K562 (cell line): Measurements from ENCODE around the gene SIRPB2. TPM values are rescaled to one million over a fixed set of nuclear protein-coding genes. Genes with fewer than 3 reads are reported as not detected.

Experiments used
- ARID1B ChIP-seq: fragments of 450-650 bp; IDR thresholded peaks from 2 replicates; pipeline ENCODE4 v1.6.1; 2016; ENCODE audit warnings: antibody characterized with exemption, mild to moderate bottlenecking, inconsistent platforms
- CBX3 ChIP-seq, 2 experiments: IDR thresholded peaks; 1 replicate in 1 of 2; 2 replicates in 1 of 2; pipeline ENCODE4 v1.6.1; 2012; ENCODE audit warnings: inconsistent platforms in 2 of 2, low read length in 2 of 2, borderline replicate concordance in 1 of 2, control low read depth in 1 of 2
- CREB1 ChIP-seq, 2 experiments: sonication (generic) in 1 of 2; formaldehyde crosslinking in 1 of 2; IDR thresholded peaks; 2 replicates each; pipeline versions ENCODE4 v1.6.1 to v1.8.0; 2012 to 2022; ENCODE audit warnings: inconsistent platforms in 1 of 2, mild to moderate bottlenecking in 1 of 2, missing genetic modification reagents in 1 of 2, moderate library complexity in 1 of 2
- CSDE1 ChIP-seq, 2 experiments: fragments of 450-650 bp; IDR thresholded peaks; 2 replicates each; pipeline ENCODE4 v1.6.1; 2016; ENCODE audit warnings: mild to moderate bottlenecking in 1 of 2
- CXXC5 ChIP-seq: fragments of 250-450 bp; sonication (Bioruptor Pico); IDR thresholded peaks from 2 replicates; pipeline ENCODE4 v1.8.0; 2022; ENCODE audit warnings: inconsistent platforms, mild to moderate bottlenecking, moderate library complexity
- ELF1 ChIP-seq: fragments of 200-800 bp; sonication (Bioruptor generic); IDR thresholded peaks from 2 replicates; pipeline ENCODE4 v1.6.1; 2016; ENCODE audit warnings: missing genetic modification characterization, missing compliant biosample characterization
- ETV5 ChIP-seq: sonication (generic); formaldehyde crosslinking; IDR thresholded peaks from 2 replicates; pipeline ENCODE4 v1.4.0; 2020; ENCODE audit warnings: low read depth, mild to moderate bottlenecking, missing genetic modification reagents
- GATA2 ChIP-seq: sonication (generic); formaldehyde crosslinking; IDR thresholded peaks from 2 replicates; pipeline ENCODE4 v1.4.0; 2020; ENCODE audit warnings: mild to moderate bottlenecking, missing genetic modification reagents
- HEY1 ChIP-seq: fragments of 250-450 bp; sonication (Bioruptor Pico); IDR thresholded peaks from 2 replicates; pipeline ENCODE4 v1.5.0; 2020; ENCODE audit warnings: mild to moderate bottlenecking, moderate library complexity, borderline replicate concordance
- JUN ChIP-seq, 2 experiments: sonication (generic) in 1 of 2; formaldehyde crosslinking in 1 of 2; IDR thresholded peaks; 2 replicates each; pipeline versions ENCODE4 v1.6.1 to v1.8.0; 2012 to 2022; ENCODE audit warnings: borderline replicate concordance in 2 of 2, mild to moderate bottlenecking in 2 of 2, improper control_type of control experiment in 1 of 2, low read depth in 1 of 2, low read length in 1 of 2, missing genetic modification reagents in 1 of 2
- L3MBTL2 ChIP-seq: fragments of 450-650 bp; IDR thresholded peaks from 2 replicates; pipeline ENCODE4 v1.6.1; 2016; ENCODE audit warnings: mild to moderate bottlenecking, moderate library complexity
- NR2F6 ChIP-seq: fragments of 450-650 bp; formaldehyde crosslinking; IDR thresholded peaks from 2 replicates; pipeline ENCODE4 v1.4.0; 2020; ENCODE audit warnings: mild to moderate bottlenecking
- PML ChIP-seq: IDR thresholded peaks from 2 replicates; pipeline ENCODE4 v1.6.1; 2012; ENCODE audit warnings: low read length, inconsistent platforms
- POLR2H ChIP-seq: IDR thresholded peaks from 2 replicates; pipeline ENCODE4 v1.6.1; 2016; ENCODE audit warnings: missing genetic modification characterization, low read depth, mild to moderate bottlenecking, control low read depth, missing compliant biosample characterization, moderate library complexity
- SMAD1 ChIP-seq: fragments of 150-350 bp; IDR thresholded peaks from 2 replicates; pipeline ENCODE4 v1.6.1; 2014; ENCODE audit warnings: low read length, low read depth; ENCODE audit not compliant: partially characterized antibody
- SOX6 ChIP-seq: fragments of 450-650 bp; IDR thresholded peaks from 2 replicates; pipeline ENCODE4 v1.6.1; 2014; ENCODE audit warnings: mild to moderate bottlenecking
- SP1 ChIP-seq: sonication (generic); formaldehyde crosslinking; IDR thresholded peaks from 2 replicates; pipeline ENCODE4 v1.8.1; 2022; ENCODE audit warnings: mild to moderate bottlenecking, missing genetic modification reagents
- SRSF9 ChIP-seq: fragments of 200-400 bp; formaldehyde crosslinking; IDR thresholded peaks from 2 replicates; pipeline ENCODE4 v1.6.1; 2017; ENCODE audit warnings: low read depth, low read length, borderline replicate concordance
- TEAD1 ChIP-seq, 2 experiments: fragments of 450-650 bp in 1 of 2; sonication (generic) in 1 of 2; formaldehyde crosslinking; IDR thresholded peaks; 2 replicates each; pipeline versions ENCODE4 v1.4.0 to v1.8.0; 2020 to 2022; ENCODE audit warnings: mild to moderate bottlenecking in 2 of 2, missing genetic modification reagents in 1 of 2
- ZNF175 ChIP-seq: fragments of 200-800 bp; sonication (Bioruptor generic); IDR thresholded peaks from 2 replicates; pipeline ENCODE4 v1.6.1; 2016; ENCODE audit warnings: low read depth, mild to moderate bottlenecking, missing genetic modification characterization, missing compliant biosample characterization
- ZNF668 ChIP-seq: fragments of 250-450 bp; sonication (Bioruptor Pico); IDR thresholded peaks from 2 replicates; pipeline ENCODE4 v1.8.0; 2022; ENCODE audit warnings: mild to moderate bottlenecking, inconsistent platforms
- polyA plus RNA-seq, 8 experiments: library from polyadenylated mRNA; depleted of rRNA in 4 of 8; stranded (reverse) in 5 of 8; unstranded in 3 of 8; fragments of >200 nt; fragmentation: Nextera tagmentation in 2 of 8; fragmentation: Illumina TruSeq in 1 of 8; extraction: Ambion mirVana in 2 of 8; extraction: Trizol in 1 of 8; gene quantifications; 2 replicates each; pipeline versions ENCODE4 v1.2.1 to v1.2.3, GENCODE V29; 2011 to 2014; ENCODE audit warnings: inconsistent platforms in 1 of 8, missing spikeins in 1 of 8
- total RNA-seq, 7 experiments: library from RNA; depleted of rRNA in 6 of 7; stranded (reverse); fragments of >200 nt in 6 of 7; fragmentation: Illumina TruSeq in 2 of 7; extraction: Trizol in 2 of 7; gene quantifications; 2 replicates each; pipeline versions ENCODE4 v1.2.1 to v1.2.3, GENCODE V29; 2011 to 2021; ENCODE audit warnings: low replicate concordance in 1 of 7
- TF ChIP-seq, protein P1 (sequence below), 2 experiments: fragments of 450-650 bp in 1 of 2; sonication (generic) in 1 of 2; formaldehyde crosslinking in 1 of 2; IDR thresholded peaks in 1 of 2; conservative IDR thresholded peaks in 1 of 2; 2 replicates each; pipeline versions ENCODE4 v1.6.1 to v1.8.1; 2016 to 2023; ENCODE audit warnings: mild to moderate bottlenecking in 2 of 2, moderate library complexity in 2 of 2, inconsistent platforms in 1 of 2, missing genetic modification reagents in 1 of 2
- TF ChIP-seq, protein P2 (sequence below): sonication (generic); formaldehyde crosslinking; IDR thresholded peaks from 2 replicates; pipeline ENCODE4 v1.8.1; 2023; ENCODE audit warnings: mild to moderate bottlenecking, missing genetic modification reagents
- TF ChIP-seq, protein P3 (sequence below): sonication (generic); IDR thresholded peaks from 2 replicates; pipeline ENCODE4 v1.6.1; 2016

Gene SIRPB2
- total and polyA plus RNA-seq, 9 of the 15 experiments (the other 6 are each of a cell fraction or from before 2014, with no cell fraction given) = 0.07 TPM; not detected in 7

DNA sequence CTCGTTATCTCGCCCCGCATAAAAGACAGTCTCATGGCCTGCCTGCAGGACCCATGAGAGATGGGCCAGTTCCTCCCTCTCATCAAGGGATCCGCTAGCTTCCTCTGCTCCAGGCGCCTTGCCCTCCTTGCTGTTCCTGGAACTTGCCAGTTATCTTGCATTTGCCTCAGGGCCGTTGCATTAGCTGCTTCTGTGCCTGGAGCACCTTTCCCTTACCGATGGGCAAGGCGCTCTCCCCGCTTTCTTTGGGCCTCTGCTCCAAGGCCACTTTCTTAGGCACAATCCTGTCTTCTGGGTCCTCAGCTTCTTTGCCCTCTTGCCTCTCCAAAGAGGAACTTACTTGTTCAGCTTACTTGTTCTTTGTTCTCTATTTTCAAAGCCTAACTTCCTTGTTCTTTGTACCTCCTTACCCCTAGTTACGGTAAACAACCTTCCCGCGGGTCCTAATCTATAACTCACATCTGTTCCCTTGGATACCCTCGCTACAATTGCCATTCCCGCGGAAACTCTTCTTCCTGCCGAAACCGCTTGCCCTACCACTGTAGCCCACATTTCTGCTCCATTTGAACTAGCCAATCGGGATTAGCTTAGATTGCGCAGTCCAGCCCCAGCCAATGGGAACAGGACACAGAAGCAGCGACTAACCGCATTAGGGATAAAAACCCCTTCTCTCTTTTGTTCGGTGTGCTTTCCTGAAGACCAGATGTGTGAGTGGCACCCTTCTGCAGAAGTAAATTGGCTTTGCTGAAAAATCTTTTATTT is 23.7 kb downstream of the SIRPB2 start (continued):
- TF ChIP-seq, protein P1, sequence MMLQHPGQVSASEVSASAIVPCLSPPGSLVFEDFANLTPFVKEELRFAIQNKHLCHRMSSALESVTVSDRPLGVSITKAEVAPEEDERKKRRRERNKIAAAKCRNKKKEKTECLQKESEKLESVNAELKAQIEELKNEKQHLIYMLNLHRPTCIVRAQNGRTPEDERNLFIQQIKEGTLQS (IDR thresholded peaks at IDR 0.05) = no peak
- TF ChIP-seq, protein P1 (CRISPR knock-in tag; conservative IDR thresholded peaks at IDR 0.05) = peak; percentile 61; the same call in 1 of the 2 replicates
- TF ChIP-seq CREB1 (IDR thresholded peaks at IDR 0.05) (no peak), CREB1 (CRISPR knock-in tag; IDR thresholded peaks at IDR 0.05) (peak; percentile 73), ETV5 (CRISPR knock-in tag) (peak; percentile 55; the same call in 1 of the 2 replicates), TEAD1 (CRISPR knock-in tag; IDR thresholded peaks at IDR 0.05) (peak in 1 of 2 experiments; percentile 87; a peak in 2 of 4 replicates), SOX6 (peak; percentile 83), SMAD1 (peak; percentile 23), NR2F6 (no peak), PML (peak; percentile 67; the same call in 1 of the 2 replicates), ZNF668 (CRISPR knock-in tag) (no peak), GATA2 (CRISPR knock-in tag) (peak; percentile 76), CXXC5 (CRISPR knock-in tag) (peak; percentile 95), ARID1B (peak; percentile 58; the same call in 1 of the 2 replicates), SRSF9 (no peak), SP1 (CRISPR knock-in tag) (peak; percentile 51), HEY1 (no peak), L3MBTL2 (peak; percentile 81), ELF1 (tag) (peak; percentile 83), CSDE1 (IDR thresholded peaks at IDR 0.05) (peak in 1 of 2 experiments; percentile 46; a peak in 1 of 4 replicates), CBX3 (IDR thresholded peaks at IDR 0.05; ENCODE audit: borderline replicate concordance in 1 of 2, low read length in 2 of 2) (peak in 1 of 2 experiments; percentile 79; a peak in 1 of 3 replicates), ZNF175 (CRISPR knock-in tag) (no peak), POLR2H (tag) (peak; percentile 92), JUN (IDR thresholded peaks at IDR 0.05; ENCODE audit: borderline replicate concordance, low read depth, low read length) (no peak), JUN (CRISPR knock-in tag; IDR thresholded peaks at IDR 0.05; ENCODE audit: borderline replicate concordance) (peak; percentile 22; the same call in 1 of the 2 replicates)
- TF ChIP-seq, protein P2, sequence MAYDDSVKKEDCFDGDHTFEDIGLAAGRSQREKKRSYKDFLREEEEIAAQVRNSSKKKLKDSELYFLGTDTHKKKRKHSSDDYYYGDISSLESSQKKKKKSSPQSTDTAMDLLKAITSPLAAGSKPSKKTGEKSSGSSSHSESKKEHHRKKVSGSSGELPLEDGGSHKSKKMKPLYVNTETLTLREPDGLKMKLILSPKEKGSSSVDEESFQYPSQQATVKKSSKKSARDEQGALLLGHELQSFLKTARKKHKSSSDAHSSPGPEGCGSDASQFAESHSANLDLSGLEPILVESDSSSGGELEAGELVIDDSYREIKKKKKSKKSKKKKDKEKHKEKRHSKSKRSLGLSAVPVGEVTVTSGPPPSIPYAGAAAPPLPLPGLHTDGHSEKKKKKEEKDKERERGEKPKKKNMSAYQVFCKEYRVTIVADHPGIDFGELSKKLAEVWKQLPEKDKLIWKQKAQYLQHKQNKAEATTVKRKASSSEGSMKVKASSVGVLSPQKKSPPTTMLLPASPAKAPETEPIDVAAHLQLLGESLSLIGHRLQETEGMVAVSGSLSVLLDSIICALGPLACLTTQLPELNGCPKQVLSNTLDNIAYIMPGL = no peak
- TF ChIP-seq, protein P3, sequence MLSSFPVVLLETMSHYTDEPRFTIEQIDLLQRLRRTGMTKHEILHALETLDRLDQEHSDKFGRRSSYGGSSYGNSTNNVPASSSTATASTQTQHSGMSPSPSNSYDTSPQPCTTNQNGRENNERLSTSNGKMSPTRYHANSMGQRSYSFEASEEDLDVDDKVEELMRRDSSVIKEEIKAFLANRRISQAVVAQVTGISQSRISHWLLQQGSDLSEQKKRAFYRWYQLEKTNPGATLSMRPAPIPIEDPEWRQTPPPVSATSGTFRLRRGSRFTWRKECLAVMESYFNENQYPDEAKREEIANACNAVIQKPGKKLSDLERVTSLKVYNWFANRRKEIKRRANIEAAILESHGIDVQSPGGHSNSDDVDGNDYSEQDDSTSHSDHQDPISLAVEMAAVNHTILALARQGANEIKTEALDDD = peak; percentile 73
